UCSD-AML1 (cell line): ENCODE data around the gene PDHX.

Source experiments
- DNase-seq: peaks from one replicate; lab custom pipeline; 2025; ENCODE audit not compliant: unreplicated experiment; lab: John Stamatoyannopoulos, UW

Gene PDHX

DNA sequence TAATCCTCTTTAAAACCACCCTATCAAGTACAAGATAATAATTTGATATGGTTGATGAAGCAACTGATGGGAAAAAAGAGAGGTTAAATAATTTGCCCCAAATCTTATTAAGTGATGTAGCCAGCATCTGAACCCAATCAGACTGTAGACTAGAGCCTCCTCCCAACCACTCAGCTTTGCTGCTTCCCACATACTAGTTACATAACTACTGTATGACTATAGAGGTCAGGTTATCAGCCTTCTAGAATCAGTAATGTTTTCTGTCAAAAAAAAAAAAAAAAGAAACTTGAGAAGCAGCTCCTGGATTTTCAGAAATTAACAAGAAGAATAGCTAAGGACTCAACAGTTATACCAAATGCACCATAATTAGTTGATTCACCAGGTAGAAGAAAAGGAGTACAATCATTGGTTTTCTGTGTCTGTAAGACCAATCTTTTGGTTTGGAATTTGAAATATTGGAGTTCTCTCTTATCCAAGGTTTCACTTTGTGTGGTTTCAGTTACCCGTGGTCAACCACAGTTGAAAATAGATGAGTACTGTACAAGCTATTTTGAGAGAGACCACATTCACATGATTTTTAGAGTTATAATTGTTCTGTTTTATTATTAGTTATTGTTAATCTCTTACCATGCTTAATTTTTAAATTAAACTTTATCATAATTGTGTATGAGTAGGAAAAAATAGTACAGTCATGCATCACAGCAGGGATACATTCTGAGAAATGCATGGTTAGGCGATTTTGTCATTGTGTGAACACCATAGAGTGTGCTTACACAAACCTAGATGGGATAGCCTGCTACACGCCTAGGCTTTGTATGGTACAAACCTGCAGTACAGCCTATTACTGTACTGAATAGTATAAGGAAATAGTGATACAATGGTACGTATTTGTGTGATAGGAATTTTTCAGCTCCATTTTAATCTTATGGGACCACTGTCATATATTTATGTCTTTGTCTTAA is 72.2 kb downstream of the PDHX start:
- no peak for DNase-seq

DNA sequence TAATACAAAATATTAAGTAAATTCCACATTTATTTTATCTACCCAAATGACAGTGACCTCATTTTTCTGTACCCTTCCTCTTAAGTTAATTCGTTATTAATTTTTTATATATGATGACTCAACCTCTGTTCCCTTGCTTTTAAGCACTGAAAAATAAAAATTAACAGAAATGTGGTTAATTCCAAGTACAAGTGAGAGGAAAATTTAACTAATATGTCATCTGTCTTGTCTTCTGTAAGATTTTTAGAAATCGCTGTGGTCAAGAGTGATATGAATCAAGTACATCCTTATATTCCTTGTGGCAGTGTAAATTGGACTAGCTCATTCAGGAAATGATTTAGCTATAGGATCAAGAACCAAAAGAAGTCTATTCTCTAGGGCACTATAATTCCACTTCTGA is 74.5 kb downstream of the PDHX start:
- DNase-seq, result no peak

DNA sequence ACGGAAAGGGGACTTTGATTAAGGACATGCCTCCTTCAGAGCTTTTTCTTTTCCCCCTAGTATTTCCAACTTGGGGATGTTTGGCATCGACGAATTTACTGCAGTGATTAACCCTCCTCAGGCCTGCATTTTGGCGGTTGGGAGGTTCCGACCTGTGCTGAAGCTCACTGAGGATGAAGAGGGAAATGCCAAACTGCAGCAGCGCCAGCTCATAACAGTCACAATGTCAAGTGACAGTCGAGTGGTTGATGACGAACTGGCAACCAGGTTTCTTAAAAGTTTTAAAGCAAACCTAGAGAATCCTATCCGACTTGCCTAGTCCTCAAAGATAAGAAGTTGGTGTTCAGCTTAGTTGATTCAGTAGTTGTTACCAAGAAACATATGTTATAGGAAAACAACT is 78.4 kb downstream of the PDHX start:
- no peak for DNase-seq

DNA sequence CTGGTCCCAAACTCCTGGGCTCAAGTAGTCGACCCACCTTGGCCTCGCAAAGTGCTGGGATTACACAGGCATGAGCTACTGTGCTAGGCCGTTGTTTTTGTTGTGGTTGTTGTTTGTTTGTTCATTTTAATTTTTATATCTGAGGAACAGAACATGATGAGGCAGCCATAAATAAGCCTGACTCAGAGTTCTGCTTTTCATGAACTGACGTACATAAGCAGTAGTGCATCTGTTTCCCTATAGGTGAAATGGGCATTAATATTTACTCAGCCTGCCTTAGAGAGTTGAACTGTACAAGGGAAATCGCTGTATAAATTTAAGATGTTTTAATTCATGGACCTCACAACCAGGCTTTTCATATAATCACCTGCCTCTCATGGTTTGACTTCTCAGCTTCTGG is 80.5 kb downstream of the PDHX start:
- no peak for DNase-seq

DNA sequence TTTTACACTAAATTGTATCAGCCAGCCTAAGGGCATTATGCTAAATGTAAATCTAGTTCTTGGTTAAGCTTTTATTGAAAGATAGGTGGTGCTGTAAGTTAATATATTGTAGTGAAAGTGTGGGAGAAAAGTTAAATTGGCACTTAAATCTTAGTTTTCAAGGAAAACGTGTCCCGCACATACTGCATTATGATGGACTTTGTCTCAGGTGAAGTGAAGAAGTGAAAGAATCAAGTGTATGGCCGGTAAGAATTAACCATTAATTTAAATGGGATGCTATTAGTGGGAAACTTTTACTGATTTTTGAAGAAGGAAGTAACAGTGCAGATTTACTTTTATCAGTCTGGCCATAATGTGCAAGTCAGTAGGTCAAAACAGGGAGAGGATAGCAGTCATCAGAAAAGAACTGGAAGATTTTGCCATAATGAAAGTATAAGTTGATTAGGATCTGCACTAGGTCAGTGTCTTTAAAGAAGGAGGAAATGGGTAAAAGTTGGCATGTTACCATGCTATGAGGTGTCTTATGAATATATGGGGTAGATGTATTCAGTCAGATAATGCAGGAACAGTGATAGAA is 81.6 kb downstream of the PDHX start:
- DNase-seq, result no peak

DNA sequence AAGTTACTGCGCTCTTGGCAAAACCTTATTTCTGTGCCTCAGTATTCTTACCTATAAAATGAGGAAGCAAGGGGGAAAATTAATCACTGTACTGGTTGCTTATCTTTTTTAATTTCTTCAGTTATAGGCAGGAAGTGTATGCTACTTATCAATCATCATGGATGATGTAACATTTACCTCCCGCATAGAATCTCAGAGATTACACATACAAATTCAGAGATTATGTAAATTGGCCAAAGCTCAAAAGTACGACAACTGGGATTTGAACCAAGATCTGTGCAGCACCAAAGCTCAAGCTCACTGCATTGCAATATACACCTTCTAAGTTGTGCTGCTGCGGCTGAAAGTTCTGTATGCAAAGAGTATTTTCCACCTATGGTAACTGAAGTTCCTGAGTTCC is 83.0 kb downstream of the PDHX start:
- no peak for DNase-seq

DNA sequence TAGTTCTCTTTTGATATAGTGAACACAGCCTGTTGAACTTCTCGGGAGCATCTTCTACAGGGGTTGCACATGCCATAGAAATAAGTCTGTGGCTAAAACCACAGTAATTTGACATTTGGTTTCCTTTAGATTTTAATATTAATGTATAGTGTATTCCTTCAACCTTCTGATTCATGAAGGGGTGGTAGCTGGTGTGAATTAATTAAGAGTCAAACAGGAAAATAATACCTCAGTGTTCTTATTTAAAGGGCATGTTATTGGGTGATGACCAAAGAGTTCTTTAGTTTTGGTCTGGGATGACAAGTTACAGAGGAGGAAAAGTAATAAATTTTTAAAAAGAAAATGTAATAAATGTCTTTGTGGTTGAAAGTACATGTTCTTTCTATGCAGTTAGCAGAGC is 86.8 kb downstream of the PDHX start:
- no peak for DNase-seq

DNA sequence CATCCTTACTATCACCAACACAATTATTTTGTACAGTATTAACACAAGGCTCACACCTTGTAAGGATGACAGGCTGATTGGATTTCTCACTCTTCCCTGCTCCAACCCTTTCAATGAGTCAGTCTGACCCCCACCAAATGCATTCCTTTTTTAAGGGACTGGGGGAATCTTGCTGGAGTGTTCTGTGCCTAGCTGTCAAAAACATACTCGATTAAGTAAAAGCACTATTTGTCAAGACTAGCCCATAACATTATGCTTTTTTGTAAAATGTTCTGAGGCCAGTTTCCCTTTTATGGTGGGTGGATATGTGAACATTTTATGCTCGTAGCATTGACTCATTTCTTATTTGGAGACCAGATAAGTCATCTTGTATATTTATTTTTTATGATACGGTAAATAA is 87.2 kb downstream of the PDHX start:
- no peak for DNase-seq

DNA sequence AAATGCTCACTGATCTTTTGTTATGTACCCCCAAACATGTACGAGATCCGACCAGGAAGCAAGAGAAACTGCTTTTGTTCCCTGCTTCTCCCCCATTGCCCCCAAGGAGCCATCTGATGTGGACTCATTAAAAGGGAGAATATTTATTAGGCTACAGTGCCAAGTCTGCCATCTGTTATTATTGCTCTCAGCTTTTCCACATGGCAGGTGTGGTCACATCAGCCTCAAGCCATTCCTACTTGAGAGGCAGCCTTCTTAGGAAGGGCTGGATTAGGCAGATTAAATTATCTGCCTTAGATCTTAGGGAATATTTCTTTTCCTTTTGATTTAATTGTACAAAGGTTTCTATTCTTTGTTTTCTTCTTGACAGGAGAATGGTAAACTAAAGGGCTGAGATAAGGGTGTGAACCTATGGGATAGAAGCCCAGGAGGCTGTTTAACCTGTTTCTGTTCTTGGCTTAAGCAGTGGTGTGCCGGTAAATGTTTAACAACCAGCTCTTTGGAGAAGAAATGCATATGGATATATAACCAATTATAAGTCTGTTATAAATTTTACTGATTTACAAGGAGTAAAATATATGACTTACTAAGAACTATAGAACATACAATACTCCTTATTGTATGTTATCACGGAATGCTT is 88.8 kb downstream of the PDHX start:
- no peak for DNase-seq

DNA sequence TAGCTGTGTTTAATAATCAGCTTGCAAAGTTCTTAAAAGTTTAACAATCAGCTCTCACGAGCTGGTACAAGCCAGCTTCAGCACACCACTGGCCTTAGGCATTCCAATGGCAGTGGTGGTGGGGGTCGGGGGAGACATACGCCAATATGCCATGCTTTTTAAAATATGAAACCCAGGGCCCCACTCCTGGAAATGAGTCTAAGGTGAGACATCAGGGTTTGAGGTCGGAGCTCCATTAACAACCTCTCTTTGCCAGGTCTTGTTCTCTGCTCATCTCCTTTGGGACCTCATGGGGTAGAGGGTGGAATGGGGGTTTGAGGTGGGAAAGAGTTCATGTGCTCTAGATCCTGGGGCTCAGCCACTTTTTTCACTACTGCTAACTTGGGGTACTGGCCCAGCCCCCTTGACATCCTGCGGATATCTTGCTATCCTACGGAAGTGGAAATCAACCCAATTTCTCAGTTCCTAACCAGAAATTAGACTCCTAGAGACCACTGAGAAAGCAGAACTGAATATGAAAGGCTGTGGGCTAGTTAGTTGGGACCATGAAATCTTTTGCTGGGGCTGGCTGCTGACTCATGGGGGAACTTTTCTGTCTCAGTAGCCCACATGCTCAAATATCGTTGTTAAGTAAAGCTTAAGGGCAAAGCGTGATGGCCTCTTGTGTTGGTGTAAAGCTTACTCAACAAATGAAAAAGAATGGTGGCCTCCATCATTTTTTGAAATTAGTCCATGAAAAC is 90.1 kb downstream of the PDHX start:
- no peak for DNase-seq

DNA sequence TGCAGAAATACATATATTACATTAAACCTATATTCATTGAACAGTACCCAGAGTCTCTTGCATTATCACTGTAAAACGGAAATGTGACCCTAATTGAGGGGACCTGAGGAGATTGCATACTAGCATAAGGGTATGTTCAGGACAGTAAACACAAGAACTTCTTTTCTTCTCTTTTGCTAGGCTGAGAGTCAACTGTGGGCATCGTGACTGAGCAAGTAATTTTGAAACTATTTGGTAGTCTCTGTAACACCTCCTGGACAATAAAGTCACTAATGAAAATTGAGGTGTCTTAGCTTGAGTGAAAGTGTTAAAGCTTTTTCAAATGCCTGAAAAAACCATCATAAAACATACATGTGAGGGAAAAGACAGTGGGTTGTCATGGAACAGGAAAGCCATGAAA is 90.9 kb downstream of the PDHX start:
- DNase-seq, result no peak

DNA sequence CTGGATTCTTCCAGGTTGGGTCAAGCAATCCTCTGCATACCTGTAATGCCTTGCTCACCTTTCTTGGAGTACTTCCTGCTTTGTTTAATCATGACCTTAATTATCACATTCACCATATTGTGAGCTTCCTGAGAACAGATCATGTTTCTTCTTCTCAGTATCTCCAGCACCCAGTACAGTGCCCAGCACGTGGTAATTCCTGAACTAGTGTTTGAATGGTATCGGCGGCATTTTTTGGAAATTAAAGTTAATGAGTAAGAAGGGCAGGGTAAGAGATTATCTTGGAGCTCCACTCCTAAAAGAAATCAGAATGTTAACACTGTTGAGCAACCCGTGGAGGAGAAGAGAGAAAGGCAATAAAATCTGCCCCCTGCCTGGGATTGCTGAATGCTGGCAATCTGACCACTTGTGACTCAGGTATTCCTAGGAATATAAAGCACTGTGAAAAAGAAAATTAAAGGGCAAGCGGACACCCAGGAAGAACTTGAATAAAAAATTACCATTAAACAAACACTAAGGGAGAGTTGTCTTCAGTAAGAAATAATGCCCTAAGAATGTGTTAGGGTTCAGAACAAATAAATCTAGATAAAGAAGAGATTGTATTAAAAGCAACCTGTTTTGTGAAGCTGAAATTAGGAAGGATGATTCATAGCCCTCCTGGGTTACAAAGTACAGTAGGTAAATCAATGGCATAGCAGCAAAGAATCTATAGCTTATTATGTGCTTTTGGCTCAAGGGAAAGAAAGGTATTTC is 92.9 kb downstream of the PDHX start:
- DNase-seq, result no peak

DNA sequence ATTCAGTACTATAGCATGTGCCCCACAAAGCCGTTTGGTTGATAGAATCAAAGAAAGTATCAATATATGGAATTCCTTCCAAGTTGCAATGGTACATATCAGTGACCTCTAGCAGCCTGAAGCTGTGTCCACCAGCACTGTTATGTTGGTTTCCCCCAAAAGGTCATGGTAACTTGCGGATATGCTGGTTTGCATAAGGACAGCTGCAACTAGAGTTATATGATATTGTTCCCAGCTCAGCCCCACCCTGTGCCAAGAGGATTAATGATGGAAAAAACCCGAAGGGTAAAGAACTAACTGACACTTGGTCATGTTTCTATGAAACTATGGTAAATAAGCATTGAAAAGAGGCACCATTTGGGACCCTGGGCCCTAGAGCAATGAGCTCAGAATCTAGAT is 93.5 kb downstream of the PDHX start:
- DNase-seq, result no peak

DNA sequence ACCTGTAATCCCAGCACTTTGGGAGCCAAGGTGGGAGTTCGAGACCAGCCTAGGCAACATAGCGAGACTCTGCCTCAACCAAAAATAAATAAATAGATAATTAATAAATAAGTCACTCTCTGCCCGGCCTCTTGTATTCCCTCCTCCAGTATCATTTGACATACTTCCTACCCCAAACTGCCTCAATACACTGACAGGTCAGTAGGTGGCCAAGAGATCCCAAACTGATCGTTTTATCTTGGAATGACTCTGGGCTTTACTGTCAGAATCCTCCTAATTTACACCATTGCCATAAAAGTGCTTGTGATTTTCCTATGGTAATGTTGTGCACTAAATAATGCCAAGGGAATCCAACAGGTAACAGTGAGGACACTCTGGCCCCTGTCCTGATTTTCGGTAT is 94.2 kb downstream of the PDHX start:
- DNase-seq, result no peak

DNA sequence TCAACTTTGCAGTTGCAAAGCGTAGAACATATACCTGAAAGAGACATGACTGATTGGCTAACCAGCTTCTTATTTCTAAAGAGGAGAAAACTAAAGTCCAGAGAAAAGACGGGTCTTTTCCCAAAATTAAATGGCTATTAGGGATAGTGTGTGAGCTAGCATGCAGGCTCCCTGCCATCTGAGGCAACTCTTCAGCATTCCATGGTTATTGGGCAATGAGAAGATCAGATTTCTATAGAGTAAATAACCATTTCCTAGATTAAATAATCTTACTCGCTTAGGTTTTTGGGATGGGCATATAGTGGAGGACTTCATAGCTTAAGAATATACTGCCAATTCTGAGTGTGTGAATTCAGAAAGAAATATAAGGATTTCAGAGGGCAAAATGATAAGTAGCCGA is 95.0 kb downstream of the PDHX start:
- no peak for DNase-seq

DNA sequence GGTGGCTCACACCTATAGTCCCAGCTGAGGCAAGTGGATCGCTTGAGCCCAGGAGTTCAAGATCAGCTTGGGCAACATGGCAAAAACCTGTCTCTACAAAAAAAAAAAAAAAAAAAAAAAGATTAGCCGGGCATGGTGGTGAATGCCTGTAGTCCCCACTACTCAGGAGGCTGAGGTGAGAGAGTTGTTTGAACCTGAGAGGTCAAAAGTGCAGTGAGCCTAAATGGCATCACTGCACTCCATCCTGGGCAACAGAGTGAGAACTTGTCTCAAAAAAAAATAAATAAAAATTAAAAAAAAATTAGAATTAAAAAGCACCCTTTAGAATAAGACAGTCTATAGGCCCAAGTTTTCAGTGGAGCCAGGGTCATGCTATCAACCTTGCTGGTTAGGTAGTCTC is 95.5 kb downstream of the PDHX start:
- no peak for DNase-seq

DNA sequence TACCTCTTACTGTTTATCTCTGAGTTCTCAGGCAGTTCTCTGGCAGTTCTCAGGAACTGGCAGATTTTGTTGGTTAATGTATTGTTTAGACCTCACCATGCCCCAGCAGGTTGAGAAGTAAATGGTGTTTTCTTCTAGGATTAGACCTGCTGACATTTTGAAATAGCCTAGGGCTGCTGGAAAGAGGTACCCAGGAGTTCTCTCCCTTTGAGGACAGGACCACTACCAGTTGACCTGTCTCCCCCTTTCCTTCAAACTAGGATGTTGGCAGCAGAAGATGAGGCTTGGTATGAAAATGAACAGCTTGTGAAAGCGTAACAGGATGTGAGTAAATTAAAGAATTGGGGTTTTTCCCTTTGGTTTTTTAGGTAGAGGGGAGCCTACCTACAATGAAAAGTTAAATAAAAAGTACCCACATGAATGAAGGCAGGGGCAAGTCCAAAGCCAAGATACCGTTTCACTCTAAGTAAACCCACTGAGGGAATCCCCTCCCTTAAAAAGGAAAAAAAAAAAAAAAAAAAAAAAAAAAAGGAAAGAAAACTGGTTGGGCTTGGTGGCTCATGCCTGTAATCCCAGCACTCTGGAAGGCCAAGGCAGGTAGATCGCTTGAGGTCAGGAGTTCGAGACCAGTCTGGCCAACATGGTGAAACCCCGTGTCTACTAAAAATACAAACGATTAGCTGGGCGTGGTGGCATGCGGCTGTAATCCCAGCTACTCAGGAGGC is 96.2 kb downstream of the PDHX start:
- DNase-seq, result no peak

DNA sequence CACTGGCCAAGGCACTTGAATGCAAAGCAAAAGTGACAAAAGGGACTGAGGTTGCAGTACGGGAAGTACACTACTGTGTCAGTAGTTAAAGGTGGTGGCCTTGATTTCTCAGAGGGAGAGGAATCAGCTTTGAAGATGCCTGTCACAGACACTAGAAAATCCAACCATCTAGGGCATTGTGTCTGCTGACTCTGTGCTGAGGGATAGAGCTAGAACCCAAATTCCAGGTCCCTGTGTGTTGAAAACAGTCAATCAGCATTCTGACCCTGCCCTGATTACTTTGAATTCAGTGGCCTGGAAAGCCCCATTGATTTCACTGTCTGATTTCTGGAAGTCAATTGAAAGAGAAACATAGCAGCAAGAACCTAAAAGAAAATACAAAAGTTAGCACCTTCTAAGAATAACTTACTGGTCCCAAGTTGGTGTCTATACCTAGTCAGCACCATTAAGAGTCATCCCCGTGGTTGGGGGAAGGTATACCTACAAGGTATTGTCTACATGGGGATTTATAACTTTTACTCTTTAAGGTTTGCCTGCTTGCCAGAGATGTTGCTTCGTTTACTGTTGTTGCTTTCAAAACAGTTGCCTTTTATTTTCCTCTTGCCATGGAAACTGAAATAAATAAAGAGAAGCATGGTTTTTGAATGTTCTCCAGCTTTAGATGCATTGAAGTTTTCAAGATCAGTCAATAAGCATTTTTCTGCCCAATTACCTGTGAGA is 97.3 kb downstream of the PDHX start:
- DNase-seq, result no peak

DNA sequence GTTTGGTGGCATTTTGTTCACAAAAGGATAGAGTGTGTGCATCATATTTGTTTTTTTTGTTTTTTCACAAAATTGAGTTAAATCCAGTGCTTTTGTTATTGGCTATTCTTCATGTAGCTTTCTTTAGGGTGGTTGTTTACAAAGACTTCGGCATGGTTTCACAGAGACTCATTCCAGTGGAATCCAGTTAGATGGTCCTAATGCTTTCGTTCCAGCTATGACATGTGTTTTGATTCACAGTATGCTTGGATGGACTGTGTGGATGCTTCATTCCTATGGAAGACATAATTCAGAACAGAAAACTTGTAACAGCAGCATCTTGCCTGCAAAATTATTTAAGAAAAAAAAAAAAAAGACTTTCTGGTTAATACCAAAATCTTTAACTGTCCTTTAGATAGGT is 97.9 kb downstream of the PDHX start:
- DNase-seq, result no peak
